ENCODE results near the gene XCR1. TPM values are rescaled to one million over a fixed set of nuclear protein-coding genes. Genes with fewer than 3 reads are reported as not detected.
"Not testable (repeated sequence)": the region's sequence is repeated elsewhere in the genome, so short reads cannot be mapped to it uniquely, and the experiment has no call there.

XCR1 gene, protein sequence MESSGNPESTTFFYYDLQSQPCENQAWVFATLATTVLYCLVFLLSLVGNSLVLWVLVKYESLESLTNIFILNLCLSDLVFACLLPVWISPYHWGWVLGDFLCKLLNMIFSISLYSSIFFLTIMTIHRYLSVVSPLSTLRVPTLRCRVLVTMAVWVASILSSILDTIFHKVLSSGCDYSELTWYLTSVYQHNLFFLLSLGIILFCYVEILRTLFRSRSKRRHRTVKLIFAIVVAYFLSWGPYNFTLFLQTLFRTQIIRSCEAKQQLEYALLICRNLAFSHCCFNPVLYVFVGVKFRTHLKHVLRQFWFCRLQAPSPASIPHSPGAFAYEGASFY
- total RNA-seq: 0.66 TPM

DNA sequence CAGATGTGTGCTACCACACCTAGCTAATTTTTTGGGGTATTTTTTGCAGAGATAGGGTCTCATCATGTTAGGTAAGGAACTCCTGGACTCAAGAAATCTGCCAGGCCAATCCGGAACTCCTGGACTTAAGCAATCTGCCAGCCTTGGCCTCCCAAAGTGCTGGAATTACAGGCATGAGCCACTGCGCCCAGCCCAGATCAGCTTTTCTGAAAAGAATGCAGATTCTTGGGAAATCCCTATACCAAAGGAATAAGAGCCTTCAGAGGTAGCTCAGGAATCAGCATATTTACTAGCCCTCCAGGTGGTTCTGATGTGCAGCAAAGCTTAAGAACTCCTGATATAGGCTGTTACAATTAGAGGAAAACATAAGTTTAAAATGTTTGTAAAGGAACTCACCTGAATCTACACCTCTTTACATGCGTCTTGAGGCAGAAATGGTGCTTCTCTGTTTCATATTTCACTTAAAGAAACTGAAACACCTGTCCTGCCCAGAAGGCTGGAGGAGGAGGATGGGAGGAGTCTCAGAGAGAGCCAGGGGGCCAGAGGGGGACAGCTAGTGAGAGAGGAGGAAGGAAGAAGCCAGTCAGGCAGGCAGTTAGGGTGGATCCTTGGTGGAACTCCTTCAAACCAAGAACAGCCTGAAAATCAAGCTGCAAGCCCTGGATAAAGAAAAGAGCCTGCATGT, at the start of gene XCR1:
Gene XCR1, minus strand, starts transcription at position 463 of the 685 bp plus-strand sequence. CDS start 5,536 bp downstream, outside the sequence.
- no peak for DNase-seq (ENCODE audit: low spot score)

GRCh38 chr3:46076606-46077005, 49.3 kb upstream of the XCR1 start:
- no peak for DNase-seq (ENCODE audit: low spot score)

- DNase-seq (ENCODE audit: low spot score): no peak
These were observed 48.5 kb upstream of the XCR1 start for GRCh38 chr3:46075816-46076215.

DNA sequence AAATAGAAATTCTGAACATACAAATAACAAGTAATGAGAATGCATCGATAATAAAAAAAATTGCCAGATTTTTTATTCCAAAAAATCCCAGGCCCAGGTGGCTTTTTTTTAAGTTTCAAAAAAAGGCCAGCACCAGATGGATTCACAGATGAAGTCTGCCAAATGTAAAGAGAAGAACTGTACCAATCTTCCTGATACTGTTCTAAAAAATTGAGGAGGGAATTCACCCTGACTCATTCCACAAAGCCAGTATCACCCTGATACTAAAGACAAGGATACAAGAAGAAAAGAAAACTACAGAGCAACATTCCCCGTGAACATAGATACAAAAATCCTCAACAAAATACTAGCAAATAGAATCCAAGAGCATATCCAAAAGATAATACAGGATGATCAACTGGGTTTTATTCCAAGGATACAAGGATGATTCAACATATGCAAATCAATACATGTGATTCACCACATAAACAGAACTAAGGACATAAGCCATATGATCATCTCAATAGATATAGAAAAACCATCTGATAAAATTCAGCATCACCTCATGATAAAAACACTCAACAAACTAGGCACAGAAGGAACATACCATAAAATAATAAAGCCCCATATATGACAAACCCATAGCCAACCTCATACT, 44.1 kb upstream of the XCR1 start:
- DNase-seq (ENCODE audit: low spot score): no peak

DNA sequence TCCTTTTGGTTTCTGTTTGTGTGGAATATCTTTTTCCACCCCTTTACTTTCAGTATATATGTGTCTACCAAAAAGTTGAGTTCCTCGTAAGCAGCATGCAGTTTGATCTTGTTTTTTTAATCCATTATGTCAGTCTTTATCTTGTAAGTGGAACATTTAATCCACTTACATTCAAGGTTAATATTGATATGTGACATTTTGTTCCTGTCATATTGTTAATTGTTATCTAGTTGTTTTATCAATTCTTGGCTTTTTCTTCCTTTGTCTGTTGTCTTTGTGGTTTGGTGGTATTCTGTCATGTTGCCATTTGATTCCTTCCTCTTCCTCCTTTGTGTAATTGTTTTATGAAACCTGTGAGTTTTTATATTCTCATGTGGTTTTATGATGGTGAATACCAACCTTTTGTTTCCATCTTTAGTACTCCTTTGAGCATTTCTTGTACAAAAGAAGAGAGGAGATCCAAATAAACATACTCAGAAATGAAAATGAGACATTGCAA, 43.4 kb upstream of the XCR1 start:
- DNase-seq (ENCODE audit: low spot score): no peak

GRCh38 chr3:46068501-46068900, 41.2 kb upstream of the XCR1 start:
- DNase-seq (ENCODE audit: low spot score): no peak

DNA sequence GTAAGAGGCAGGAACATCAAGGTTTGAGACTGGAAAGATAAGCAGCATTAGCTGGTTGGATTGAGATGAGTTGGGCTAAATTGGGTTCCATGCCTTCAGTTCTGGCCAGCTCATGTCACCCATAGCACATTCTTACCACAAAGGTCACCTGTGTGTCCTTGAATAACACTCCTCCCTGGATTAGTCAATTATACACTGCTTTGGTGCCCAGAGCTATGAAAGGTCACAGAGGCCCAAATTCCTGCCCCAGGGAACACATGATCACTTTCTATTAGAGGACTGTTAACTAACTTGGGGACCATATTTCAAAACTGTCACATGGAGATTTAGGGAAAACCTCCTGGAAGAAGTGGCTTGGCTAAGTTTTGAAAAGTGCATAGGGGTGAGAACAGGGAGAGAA, 40.1 kb upstream of the XCR1 start:
- DNase-seq (ENCODE audit: low spot score): no peak

DNA sequence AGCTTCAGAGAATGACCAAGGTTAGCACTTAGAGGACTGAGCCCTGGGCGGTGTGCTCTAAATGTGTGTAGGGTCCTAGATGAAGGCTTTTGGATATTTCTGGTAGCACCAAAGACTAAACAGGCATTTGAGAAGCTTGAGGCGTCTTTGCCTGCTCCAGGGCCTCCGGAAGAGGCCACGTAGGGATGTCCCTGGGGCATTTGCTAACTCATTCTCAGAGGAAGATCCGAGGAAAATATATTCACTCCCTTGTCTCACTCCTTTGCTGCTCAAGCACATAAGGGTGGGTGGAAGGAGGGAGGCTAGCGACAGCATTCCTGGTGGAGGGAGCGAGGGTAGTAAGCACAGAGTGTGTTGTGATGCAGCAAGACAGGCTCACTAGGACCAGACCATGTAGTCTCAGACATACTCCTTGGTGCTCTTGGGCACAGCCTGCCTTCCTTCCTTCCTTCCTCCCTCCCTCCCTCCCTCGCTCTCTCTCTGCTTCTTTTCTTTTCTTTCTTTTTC, 38.5 kb upstream of the XCR1 start:
- no peak for DNase-seq (ENCODE audit: low spot score)

GRCh38 chr3:46065294-46065705, 38.0 kb upstream of the XCR1 start:
- DNase-seq (ENCODE audit: low spot score): peak; percentile 37

- no peak for DNase-seq (ENCODE audit: low spot score)
These were observed 35.4 kb upstream of the XCR1 start for GRCh38 chr3:46062679-46063078.

DNA sequence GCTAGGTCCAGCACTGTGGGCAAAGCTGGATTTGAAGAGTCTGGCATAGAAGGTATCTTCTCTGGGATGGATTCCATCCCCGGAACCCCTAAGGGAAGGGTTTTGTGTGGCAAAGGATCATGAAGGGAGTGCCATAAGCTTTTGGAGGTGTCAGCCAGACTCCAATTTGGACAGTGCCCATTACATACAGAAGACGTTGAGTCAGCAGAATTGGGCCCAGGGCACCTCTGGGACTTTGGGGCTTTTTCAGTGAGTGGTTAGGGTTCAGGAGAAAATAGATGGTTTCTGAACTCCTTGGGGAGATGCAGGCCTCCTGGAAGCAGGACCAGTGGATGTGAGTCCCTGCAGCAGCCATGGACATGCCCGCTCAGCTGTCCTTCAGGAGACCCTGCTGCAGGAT, 34.6 kb upstream of the XCR1 start:
- no peak for DNase-seq (ENCODE audit: low spot score)

DNA sequence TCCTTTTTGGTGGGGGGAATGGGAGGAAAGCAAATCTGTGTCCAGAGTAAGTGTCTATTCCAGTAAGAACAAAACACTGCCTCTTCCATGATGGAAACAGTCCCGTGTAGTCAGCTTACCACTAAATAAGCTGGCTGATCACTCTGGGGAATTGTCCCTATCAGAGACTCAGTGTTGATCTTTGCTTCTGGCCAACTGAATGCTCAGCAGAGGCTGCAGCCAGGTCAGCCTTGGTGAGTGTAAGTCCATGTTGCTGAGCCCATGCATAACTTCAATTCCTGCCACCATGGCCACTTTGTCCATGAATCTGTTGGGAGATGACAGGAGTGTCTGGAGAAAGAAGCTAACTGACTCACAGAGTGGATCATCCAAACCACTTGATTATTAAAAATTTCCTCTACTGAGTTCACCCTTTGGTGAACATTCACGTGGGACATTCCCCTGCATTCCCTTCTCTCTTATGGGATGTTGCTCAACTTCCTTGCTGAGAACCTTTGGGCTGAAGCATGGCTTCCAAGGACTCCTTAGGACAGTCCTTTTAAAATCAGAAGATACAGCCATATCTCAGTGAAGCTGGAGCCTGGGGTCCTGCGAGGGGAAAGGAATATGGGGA, 33.9 kb upstream of the XCR1 start:
- no peak for DNase-seq (ENCODE audit: low spot score)

DNA sequence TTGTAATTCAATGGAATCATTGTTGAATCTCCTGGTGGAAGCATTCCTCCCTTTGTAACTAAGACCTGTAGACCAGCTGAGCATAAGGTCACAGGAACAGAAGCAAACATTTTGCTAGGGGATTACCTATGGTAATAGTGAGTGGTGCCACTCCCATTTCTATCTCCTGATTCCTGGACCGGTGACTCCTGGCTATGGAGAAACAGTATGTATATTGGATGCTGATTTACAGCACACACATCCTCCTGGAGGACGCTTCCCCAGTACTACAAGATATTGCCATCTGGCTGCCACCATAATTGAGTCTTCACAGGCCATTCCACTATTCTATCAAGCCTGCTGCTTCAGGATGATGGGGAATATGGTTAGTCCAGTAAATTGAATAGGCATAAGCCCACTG, 33.3 kb upstream of the XCR1 start:
- no peak for DNase-seq (ENCODE audit: low spot score)

DNA sequence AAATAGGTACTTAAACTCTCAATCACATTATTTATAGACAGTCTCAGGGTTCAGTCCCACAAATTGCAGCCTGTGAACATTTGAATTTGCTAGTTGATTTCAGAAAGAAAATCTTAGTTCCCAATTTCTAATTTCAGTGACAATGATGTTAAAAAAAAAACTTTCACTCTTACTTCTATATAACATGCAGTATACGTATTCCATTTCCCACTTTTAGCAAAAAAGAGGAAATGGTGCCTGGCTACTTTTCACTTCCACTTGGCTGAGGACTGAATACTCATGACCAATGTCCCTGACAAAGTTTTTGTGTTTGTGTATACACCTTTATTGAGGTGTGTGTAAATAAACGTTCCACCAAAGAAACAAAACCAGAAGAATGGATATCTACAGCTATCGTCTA, 32.1 kb upstream of the XCR1 start:
- DNase-seq (ENCODE audit: low spot score): no peak

DNA sequence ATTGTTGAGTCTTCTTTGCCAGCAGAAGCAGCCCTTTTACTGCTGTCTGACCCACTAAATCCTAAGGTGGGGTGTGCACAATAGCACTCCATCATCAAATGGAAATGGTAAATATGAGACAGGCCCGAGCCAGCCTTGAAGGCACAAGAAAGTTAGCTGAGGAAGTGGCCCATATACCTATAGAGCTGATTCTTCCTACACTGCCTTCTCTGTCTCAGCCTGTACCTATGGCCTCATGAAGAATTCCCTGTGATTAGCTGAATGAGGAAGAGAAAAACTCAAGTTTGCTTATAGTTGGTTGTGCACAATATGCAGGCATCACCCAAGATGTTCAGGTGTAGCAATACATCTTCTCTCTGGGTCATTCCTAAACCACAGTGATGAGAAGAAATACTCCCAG, 31.7 kb upstream of the XCR1 start:
- no peak for DNase-seq (ENCODE audit: low spot score)

DNA sequence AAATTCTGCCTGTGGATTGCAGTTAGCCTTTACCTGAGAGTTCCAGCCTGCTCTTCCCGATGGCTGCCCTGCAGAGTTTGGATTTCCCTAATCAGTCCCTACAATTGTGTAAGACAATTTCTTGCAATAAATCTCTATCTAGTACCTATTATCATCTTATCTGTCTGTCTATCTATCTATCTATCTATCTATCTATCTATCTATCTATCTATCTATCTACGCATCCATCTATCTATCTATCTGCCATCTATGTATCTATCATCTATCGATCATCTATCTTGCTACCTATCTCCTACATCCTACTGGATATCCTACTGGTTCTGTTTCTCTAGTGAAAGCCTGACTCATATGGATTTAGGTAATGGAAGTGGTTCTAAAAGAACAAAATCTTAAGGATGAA, 30.4 kb upstream of the XCR1 start:
- DNase-seq (ENCODE audit: low spot score): no peak

GRCh38 chr3:46056686-46057085, 29.4 kb upstream of the XCR1 start:
- DNase-seq (ENCODE audit: low spot score): no peak

- not testable (repeated sequence) for DNase-seq (ENCODE audit: low spot score)
These were observed 26.7 kb upstream of the XCR1 start for GRCh38 chr3:46053761-46054515.

- DNase-seq (ENCODE audit: low spot score): not testable (repeated sequence)
These were observed 26.0 kb upstream of the XCR1 start for GRCh38 chr3:46053265-46053664.

DNA sequence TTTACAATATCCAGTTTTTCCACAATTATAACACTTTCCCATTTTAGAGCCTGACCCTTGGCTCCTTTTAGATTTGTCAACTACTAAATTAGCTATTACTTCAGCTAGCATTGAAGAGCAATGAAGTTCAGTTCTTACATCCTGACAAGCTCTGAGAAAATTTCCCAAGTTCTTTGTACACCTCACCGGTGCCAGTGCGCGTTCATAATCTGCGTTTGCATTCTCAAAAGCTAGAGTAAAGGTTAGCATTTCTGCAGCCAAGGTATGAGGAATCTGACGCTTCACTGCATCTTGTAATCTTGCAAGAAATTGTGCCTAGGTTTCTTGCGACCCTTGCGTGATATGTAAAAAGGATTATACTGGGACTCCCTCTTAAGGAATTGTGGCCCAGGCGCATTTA, 25.2 kb upstream of the XCR1 start:
- DNase-seq (ENCODE audit: low spot score): no peak

DNA sequence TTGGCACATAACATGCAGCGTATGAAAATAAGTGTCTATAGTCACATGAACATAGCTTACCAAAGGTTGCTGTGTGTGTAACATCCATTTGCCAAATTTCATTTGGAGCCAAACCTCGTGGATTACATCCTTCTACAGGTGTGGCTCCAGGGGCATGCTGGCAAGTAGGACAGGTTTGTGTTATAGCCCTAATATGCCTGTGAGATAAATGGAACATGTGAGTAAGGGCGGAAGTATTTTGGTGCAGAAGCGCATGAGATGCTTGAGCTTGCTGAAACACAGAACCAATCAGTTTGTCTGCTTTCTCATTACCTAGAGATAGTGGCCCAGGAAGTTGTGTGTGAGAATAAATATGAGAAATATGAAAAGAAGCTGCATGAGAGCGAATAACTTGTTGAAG, 21.8 kb upstream of the XCR1 start:
- no peak for DNase-seq (ENCODE audit: low spot score)

Data from mucosa of gallbladder (tissue), 1 donor.